AG04449 (cell line): ENCODE measurements around the gene NKPD1.
"Not testable (repeated sequence)": the region's sequence is repeated elsewhere in the genome, so short reads cannot be mapped to it uniquely, and the experiment has no call there.

ENCODE experiments used
- CTCF ChIA-PET: fragments of 350-600 bp; formaldehyde crosslinking; extraction: SDS; loops from one replicate; lab custom pipeline; 2021; ENCODE audit warnings: antibody characterized with exemption; lab: Yijun Ruan, JAX
- POLR2A ChIA-PET: fragments of 400-600, 350-600 bp; formaldehyde crosslinking; extraction: SDS; loops from one replicate; lab custom pipeline; 2020; ENCODE audit warnings: antibody characterized with exemption, inconsistent platforms; lab: Yijun Ruan, JAX
- DNase-seq: peaks from one replicate; pipeline ENCODE4 v3.0.0-alpha.2; 2010; ENCODE audit warnings: low read depth, low spot score
- H3K4me3 ChIP-seq: 2 replicates; pipeline ENCODE4 v1.5.1; 2011; ENCODE audit warnings: low read depth, mild to moderate bottlenecking, control low read depth, low read length
- CTCF ChIP-seq: IDR thresholded peaks from one replicate; pipeline ENCODE4 v1.5.1; 2011; ENCODE audit warnings: mild to moderate bottlenecking, moderate library complexity, low read length, control low read depth, inconsistent platforms; ENCODE audit not compliant: insufficient read depth; ENCODE audit errors: missing control alignments

NKPD1 gene

GRCh38 chr19:45121827-45122345, 38.9 kb downstream of the NKPD1 start:
- no peak overlapping the region for H3K4me3 ChIP-seq
- ChIA-PET POLR2A (no interaction called here), CTCF (interaction anchor here (1.2 kb wide), 1 partner anchor 9 kb away, joined by 3 read pairs; no protein-coding TSS in a partner anchor)
- TF ChIP-seq CTCF: no peak
- no peak for DNase-seq

GRCh38 chr19:45119582-45119981, 41.2 kb downstream of the NKPD1 start:
- POLR2A ChIA-PET: no interaction called here
- no peak for TF ChIP-seq CTCF
- DNase-seq: no peak
- H3K4me3 ChIP-seq: no peak overlapping the region
- CTCF ChIA-PET: interaction anchor here (1.2 kb wide), 1 partner anchor 12 kb away, joined by 3 read pairs; no protein-coding TSS in a partner anchor

- POLR2A ChIA-PET, H3K4me3 ChIP-seq: not testable (repeated sequence)
- CTCF ChIA-PET: interaction anchor here (1.2 to 1.3 kb wide), 2 partner anchors 10 to 13 kb away, joined by 3 read pairs; no protein-coding TSS in a partner anchor
Observed at GRCh38 chr19:45118591-45119355, 42.0 kb downstream of the NKPD1 start.

GRCh38 chr19:45118106-45118505, 42.7 kb downstream of the NKPD1 start:
- H3K4me3 ChIP-seq: no peak overlapping the region
- TF ChIP-seq CTCF: no peak
- ChIA-PET CTCF (interaction anchor here (1.2 to 1.3 kb wide), 2 partner anchors 10 to 13 kb away, joined by 3 read pairs; no protein-coding TSS in a partner anchor), POLR2A (no interaction called here)
- no peak for DNase-seq

More at GRCh38 chr19:45118591-45119355, 42.0 kb downstream of the NKPD1 start:
- not testable (repeated sequence) for DNase-seq

GRCh38 chr19:45117671-45118070, 43.1 kb downstream of the NKPD1 start:
- TF ChIP-seq CTCF: no peak
- H3K4me3 ChIP-seq: no peak overlapping the region
- no peak for DNase-seq
- ChIA-PET POLR2A (no interaction called here), CTCF (interaction anchor here (1.3 kb wide), 1 partner anchor 11 kb away, joined by 3 read pairs; no protein-coding TSS in a partner anchor)

GRCh38 chr19:45117167-45117594, 43.6 kb downstream of the NKPD1 start:
- CTCF ChIA-PET: interaction anchor here (1.3 to 5.6 kb wide), 2 partner anchors 7 to 11 kb away, joined by 3 to 29 read pairs; no protein-coding TSS in a partner anchor
- POLR2A ChIA-PET: no interaction called here
- TF ChIP-seq CTCF: no peak
- no peak for DNase-seq
- H3K4me3 ChIP-seq: no peak overlapping the region
